ENCODE measurements around the gene CHRM4. TPM values are rescaled to one million over a fixed set of nuclear protein-coding genes. Genes with fewer than 3 reads are reported as not detected.

CHRM4 gene
- polyA plus RNA-seq, 2 of the 4 experiments (the other 2 are of a cell fraction): 0.17 to 0.28 TPM

Small RNA genes lying within 50 kb of the gene (small RNA-seq; reads per million reads assigned to genes)
- 0 to 6.0 (median 0.54) reads per million in 6 experiments for gene MIR4688

Other genes starting within 250 kb of the CHRM4 start
- gene CREB3L1, start 114.1 kb downstream of the CHRM4 start, polyA plus RNA-seq (2011; rRNA removed): 0.48 and 0.61 TPM in 2 replicates
- gene CREB3L1, start 114.1 kb downstream of the CHRM4 start, polyA plus RNA-seq (2017; fragmentation: RNase III; extraction: RNeasy Plus Mini Kit Qiagen cat#74134 plus additional on column Dnase treatment): 2.1 to 2.7 TPM (median 2.3 TPM) in 3 replicates
- gene DGKZ, start 44.3 kb downstream of the CHRM4 start, polyA plus RNA-seq (2011; rRNA removed): 12.8 and 14.5 TPM in 2 replicates
- 28.4 to 30.7 TPM (median 28.4 TPM) in 3 replicates for gene DGKZ, start 44.3 kb downstream of the CHRM4 start, polyA plus RNA-seq (2017; fragmentation: RNase III; extraction: RNeasy Plus Mini Kit Qiagen cat#74134 plus additional on column Dnase treatment)
- gene MDK, start 10.1 kb downstream of the CHRM4 start, polyA plus RNA-seq (2011; rRNA removed): 18.3 and 18.4 TPM in 2 replicates
- 12.8 to 15.1 TPM (median 13.6 TPM) in 3 replicates for gene MDK, start 10.1 kb downstream of the CHRM4 start, polyA plus RNA-seq (2017; fragmentation: RNase III; extraction: RNeasy Plus Mini Kit Qiagen cat#74134 plus additional on column Dnase treatment)
- gene AMBRA1, start 202.2 kb upstream of the CHRM4 start, polyA plus RNA-seq (2011; rRNA removed): 11.5 and 11.9 TPM in 2 replicates
- gene AMBRA1, start 202.2 kb upstream of the CHRM4 start, polyA plus RNA-seq (2017; fragmentation: RNase III; extraction: RNeasy Plus Mini Kit Qiagen cat#74134 plus additional on column Dnase treatment): 11.1 to 13.4 TPM (median 13.4 TPM) in 3 replicates
- gene HARBI1, start 225.5 kb upstream of the CHRM4 start, polyA plus RNA-seq (2011; rRNA removed): 5.6 and 6.2 TPM in 2 replicates
- gene HARBI1, start 225.5 kb upstream of the CHRM4 start, polyA plus RNA-seq (2017; fragmentation: RNase III; extraction: RNeasy Plus Mini Kit Qiagen cat#74134 plus additional on column Dnase treatment): 4.6 to 5.7 TPM (median 5.1 TPM) in 3 replicates
- 58.6 and 75.4 TPM in 2 replicates for gene ATG13, start 225.8 kb upstream of the CHRM4 start, polyA plus RNA-seq (2011; rRNA removed)
- 35.5 to 39.9 TPM (median 39.5 TPM) in 3 replicates for gene ATG13, start 225.8 kb upstream of the CHRM4 start, polyA plus RNA-seq (2017; fragmentation: RNase III; extraction: RNeasy Plus Mini Kit Qiagen cat#74134 plus additional on column Dnase treatment)